Stimulated activated CD8-positive, alpha-beta memory T cell treated with anti-CD3 and anti-CD28 coated beads, Interleukin-4, amount 100 ng/mL, for 4 hours (primary cell): ENCODE measurements around the gene TMEM184A.

ENCODE experiments used
- DNase-seq, 2 donors: peaks; one replicate each; pipeline ENCODE4 v3.0.0-alpha.2; 2020; ENCODE audit warnings: low read depth in 2 of 2, low spot score in 1 of 2

The TMEM184A gene

DNA sequence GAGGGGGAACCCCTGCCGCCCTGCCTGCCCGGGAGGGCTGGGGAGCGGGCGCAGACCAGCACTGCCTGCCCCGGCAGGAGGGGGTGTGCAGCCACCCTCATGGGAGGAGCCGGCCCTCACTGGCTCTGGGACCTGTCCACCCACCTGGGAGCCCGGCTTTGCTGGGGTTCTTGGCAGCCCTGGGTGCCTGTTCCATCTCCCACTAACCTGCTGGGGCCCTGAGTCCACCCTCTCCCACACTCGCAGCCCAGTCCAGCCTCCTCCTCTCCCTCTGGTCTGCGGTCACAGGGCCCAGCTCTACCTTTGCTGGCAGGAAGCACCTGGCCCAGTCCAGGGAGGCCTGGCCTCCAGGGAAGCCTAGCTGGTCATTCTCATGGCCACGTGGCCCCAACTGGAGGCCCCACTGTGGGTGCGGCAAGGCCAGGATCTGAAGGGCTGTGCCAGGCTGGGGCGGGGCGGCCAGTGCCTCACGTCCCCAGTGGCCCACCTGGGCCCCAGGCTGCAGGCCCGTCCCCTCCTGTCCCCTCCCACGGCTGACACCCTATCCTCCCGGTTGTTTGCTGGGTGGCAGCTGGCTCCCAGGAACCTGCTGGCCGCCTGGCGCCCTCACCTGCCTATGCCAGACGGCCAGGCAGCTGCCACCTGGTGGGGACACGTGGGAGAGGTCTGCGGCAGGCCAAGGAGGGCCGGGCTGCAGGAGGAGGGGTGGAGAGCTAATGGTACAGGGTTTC lies at the start of gene TMEM184A:
Gene TMEM184A (minus strand): TSS at position 393 of the 731 bp plus-strand sequence. CDS start 721 bp downstream, outside the sequence.
- DNase-seq: no peak

DNA sequence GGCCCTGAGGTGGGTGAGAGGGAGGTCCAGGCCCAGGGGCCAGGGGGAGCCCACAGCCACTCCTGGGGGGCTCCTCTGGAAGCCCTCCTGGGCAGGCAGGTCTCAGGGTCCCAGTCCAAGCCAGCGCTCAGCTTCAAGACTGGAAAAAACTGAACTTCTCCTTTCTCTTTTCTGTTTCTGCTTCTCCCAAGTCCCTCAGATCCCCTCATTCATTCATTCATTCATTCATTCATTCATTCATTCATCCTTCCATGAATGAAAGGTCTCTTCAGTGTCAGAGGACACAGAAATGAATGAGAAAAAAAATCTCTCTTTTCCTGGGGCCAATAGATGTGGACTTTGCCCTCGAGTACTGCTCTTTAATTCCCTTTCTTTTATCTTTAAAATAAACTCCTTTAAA lies 48.4 kb upstream of the TMEM184A start:
- DNase-seq: no peak

DNA sequence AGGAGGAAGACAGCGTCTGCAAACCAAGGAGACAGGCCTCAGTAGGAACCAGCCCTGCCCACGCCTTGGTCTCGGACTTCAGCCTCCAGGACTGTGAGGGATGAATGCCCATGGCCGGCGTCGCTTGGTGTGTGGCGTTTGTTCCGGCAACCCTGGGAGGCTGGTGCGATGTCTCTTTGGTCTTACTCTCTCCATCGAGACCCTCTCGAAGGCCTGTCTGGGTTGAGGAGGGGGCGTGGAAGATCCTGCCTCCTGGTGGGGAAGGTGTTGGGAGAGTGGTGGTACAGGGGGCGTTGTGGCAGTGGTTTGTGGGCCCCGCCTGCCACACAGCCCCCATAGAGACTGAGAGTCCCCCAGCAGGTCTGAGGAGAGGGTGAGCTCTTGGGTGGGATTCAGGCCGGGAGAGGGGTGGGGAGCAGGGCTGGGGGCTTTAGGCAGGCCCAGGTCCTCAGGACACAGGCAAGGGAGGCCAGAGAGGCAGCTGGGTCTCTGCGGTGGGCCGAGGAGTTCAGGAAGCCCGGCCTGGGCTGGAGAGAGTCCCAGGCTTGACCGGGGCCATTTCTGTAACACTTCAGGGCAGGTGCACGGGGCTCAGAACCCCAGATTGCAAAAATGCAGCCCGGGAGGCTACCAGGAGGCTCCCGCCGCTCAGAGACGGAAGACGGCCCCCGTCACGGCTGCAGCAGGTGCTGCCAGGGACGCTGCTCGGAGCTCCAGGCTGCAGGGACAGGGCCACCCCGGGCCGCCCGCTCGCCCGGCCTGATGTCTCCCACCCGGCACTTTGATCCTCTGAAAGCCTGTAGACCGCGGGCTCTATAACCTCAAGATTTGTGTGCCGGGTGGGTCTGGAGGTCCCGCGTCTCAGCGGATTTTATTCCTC lies 47.6 kb upstream of the TMEM184A start:
- DNase-seq: no peak

DNA sequence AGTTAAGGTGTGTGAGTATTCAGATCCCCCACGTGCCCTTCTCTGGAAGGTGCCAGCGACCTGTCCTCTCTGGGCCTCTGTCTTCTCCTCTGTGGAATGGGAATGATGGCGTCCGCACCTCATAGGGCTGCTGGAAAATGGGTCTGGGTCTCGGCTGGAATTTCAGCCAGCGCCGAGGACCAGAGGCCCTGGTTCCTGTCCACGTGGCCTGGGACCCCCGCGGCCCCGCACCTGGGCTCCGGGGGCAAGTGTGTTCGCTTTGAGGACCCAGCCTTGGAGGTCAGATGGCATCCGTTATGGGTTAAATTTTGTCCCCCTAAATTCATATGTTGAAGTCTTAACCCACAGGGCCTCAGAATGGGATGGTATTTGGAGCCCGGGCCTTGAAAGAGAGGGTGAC lies 46.4 kb upstream of the TMEM184A start:
- DNase-seq: no peak

DNA sequence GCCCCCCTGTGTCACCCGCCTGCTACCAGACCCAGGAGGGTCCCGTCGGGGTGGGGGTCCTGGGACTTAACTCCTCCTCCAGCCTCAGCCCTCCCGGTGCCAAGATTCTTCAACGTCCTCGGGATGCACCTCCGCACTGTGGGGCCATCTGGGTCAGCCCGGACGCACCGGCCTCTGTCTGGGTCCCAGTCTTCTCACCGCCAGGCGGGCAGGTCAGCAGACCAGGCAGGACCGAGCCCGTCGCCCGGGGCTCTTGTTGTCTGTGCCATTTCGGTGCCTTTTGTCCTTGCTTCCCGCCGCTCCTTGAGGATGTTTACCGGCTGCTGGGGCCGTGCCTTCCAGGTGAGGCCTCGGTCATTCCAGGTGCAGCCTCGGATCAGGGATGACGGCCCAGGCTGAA lies 46.0 kb upstream of the TMEM184A start:
- no peak for DNase-seq

- DNase-seq: no peak
These were observed 43.8 kb upstream of the TMEM184A start for GRCh38 chr7:1599640-1600395.

DNA sequence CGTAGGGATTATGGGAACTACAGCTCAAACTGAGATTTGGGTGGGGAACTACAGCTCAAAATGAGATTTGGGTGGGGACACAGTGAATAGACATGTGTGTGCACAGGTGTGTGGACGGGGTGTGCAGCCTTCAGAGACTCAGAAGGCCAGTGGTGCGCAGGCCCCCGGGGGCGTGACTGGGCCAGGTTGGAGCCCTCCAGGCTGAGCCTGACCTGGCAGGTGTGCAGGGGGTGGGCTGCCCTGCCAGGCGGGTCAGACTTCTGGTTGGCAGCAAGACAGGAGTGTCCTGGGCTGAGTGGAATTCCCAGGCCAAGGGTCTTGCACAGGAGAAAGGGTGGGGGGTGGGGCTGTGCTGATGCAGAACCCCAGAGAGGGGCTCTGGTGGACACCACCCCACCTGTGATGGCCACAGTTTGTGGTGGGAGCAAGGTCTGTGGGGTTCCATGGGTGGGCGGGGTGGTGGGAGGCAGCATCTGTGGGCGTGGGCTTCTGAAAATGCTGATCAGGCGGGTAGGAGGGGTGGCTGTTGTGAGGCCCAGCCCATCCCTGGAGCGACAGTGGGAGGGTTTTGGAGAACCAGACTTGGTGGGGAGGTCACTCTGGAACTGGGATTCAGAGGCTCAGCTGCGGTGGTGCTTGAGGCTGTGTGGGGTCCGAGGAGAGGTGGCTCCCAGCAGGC lies 43.1 kb upstream of the TMEM184A start:
- DNase-seq: no peak

- no peak for DNase-seq
These were observed 42.3 kb upstream of the TMEM184A start for GRCh38 chr7:1598286-1598685.

DNA sequence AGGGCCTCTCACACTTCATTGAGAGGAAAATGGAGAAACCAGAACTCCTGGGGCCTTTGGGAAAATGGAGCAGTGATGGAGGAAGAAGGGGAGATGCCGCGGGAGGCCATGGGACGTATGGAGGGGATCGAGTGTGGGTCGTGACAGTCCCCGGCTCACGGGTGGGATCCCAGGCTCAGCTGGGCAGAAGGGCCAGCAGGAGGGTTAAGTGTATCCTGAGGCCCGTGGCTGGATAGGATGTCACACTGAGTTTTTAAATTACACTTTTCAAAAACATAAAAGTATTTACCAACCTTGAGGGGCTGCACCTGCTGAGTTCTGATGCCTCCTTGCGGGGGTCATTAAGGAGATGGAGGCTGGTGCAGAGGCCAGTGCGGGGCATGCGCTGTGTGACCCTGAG lies 41.8 kb upstream of the TMEM184A start:
- no peak for DNase-seq

- no peak for DNase-seq
These were observed 41.2 kb upstream of the TMEM184A start for GRCh38 chr7:1597066-1597760.

DNA sequence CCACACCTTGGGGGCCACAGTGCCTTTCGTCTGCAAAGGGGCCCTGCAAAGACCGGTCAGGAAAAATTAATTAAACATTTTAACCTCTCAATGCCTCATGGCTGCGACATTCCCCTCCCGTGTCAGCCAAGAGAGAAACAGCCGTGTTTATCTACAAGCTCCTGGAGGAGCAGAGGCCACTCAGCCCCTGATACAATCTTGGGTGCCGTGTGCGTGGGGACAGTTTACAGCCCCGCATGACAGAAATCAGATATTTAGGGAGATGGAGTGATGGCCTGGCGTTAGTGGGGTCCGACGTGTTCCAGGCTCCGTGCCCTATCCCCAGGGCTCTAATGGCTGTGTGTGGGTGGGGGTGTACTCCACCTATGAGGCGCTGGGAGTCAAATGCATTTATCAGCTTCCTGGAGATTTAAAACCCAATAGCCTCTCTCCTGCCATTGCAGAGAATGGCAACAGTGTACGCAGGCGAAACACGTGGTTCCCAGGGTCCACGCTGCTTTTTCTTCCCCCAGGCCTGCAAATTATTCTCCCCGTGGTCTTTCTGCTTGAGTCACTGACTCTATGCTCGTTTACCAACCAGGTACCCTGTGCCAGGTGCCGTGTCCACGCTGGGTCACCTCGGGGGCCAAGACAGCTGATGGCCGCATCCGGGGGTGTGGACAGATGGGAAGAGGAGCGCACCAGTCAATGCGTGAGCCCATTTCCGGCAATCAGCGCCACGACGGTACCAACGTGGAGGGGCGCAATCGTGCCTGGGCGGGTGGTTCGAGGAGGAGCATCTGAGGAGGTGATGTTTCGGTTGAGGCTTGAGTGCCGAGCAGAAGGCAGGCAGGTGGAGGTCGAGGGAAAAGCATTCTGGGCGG lies 40.4 kb upstream of the TMEM184A start:
- no peak for DNase-seq

- no peak for DNase-seq
These were observed 39.6 kb upstream of the TMEM184A start for GRCh38 chr7:1595636-1596035.

DNA sequence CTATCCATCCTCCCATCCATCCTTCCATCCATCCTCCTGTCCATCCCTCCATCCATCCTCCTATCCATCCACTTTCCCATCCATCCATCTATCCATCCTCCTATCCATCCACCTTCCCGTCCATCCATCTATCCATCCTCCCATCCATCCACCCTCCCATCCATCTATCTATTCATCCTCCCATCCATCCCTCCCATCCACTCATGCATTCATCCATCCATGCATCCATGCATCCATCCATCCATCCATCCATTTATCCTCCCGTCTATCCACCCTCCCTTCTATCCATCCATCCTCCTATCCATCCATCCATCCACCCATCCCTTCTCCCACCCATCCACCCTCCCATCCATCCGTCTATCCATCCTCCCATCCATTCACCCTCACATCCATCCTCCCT lies 39.0 kb upstream of the TMEM184A start:
- no peak for DNase-seq

DNA sequence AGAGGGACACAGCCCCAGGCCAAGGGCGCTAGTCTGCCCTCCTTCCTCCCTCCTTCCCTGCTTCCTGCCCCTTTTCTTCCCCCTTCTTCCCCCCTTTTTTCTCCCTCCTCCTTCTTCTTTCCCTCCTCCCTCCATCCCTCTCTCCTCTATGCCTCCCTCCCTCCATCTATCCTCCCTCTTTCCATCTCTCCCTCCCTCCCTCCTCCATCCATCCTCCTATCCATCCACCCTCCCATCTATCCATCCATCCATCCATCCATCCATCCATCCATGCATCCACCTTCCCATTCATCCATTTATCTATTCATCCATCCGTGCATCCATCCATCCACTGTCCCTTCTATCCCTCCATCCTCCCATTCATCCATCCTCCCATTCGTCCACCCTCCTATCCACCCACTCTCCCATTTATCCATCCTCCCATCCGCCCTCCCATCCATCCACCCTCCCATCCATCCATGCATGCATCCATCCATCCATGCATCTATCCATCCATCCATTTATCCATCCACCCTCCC lies 38.0 kb upstream of the TMEM184A start:
- no peak for DNase-seq

DNA sequence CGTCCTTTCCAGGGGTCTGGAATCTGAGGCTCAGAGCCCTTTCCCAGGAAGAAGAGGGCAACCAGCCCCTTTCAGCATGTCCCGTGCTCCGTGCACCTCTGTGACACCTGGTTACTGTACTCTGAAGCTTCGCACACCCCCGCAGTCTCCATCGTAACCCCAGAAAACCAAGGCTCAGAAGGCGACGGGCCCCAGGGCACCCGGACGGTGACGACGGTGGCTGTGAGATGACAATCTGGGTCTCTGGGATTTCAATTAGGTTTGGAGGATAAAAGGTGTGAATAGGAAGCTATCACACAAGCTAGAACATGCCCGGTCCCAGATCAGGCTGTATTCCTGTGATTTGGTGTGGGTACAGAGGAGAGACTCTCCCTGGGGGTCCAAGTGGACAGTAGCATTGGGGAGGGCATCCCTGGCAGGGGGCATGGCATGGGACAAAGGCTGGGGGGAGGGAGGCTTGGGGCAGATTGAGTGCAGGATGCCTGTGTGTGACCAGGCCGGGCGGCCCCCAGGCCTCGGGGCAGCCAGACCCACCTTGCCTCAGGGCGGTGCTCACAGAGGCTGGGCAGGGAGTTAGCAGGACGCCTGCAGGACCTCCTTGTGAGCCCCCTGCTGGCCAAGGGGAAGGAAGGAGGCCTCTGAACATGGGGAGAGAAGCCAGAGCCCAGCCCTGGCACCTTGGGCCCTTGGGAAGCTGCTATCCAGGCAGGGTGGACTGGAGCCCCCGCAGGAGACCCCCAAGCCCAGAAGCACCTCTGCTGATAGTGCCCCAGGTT lies 37.3 kb upstream of the TMEM184A start:
- DNase-seq: no peak

- no peak for DNase-seq
These were observed 36.4 kb upstream of the TMEM184A start for GRCh38 chr7:1592299-1592871.

DNA sequence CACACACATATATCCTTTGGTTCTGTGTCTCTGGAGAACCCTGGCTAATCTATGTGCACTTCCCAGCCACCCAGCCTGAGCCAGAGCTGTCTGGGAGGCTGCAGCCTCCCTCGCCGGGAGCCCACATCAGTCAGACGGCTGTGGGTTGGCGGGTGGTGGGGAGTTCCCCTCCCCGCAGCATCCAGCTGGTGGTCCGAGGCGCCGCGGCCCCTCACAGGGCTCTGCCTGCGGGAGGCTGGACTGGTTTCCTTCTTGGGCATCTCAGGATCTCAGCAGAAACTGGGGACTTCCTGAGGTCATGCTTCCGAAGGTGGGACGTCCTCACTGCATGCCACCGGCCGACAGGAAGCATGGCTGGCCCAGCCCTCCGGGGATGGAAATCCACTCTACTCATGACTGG lies 35.9 kb upstream of the TMEM184A start:
- DNase-seq: no peak

DNA sequence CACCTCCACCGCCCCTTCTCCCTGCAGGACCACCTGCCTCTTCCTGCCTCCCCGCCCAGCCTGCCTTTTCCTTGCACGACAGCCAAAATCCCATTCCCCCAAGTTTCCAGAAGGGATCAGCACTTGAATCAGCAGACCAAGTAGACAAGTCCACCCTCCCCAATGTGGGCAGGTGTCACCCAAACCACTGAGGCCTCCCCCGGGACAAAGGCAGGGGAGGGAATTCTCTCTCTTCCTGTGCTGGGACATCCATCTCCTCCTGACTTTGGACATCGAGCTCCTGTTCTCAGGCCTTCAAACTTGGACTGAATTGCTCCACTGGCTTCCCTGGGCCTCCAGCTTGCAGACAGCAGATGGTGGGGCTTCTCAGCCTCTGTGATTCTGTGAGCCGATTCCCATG lies 35.4 kb upstream of the TMEM184A start:
- no peak for DNase-seq
